GM11168 (cell line): Measurements from ENCODE around the gene DMRTC2.

Experiments
- in situ Hi-C: fragments of 300-500 bp; cut with MboI; formaldehyde crosslinking; loops from one replicate; pipeline ENCODE4 v1.12.0; 2022; ENCODE audit warnings: low sequenced_read_pairs; ENCODE audit not compliant: unreplicated experiment

The DMRTC2 gene

DNA sequence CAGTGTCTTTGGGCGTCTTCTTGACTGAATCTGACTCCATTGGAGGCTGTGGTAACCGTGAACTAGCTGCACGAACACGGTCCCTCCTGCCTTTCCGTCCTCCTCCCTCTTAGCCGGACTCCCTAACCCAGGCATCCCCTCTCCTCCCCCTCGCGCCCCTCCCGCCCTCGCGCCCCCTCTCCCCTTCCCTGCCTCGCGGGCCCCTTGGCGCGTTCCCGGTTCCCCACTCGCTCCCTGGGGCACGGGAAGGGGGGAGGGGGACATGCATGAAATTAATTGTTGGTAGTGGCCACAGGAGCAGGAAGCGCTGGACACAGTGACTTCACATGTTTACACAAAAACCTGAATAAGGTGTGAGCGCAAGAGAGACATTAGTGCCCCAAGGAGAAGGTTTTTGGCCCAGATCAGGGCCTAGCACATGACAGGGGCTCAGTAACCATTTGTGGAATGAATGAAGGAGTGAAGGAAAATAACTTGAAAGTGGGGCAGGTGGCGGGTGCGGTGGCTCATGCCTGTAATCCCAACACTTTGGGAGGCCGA lies 279 bp downstream of the DMRTC2 start:
- in situ Hi-C loops: no loop called here

DNA sequence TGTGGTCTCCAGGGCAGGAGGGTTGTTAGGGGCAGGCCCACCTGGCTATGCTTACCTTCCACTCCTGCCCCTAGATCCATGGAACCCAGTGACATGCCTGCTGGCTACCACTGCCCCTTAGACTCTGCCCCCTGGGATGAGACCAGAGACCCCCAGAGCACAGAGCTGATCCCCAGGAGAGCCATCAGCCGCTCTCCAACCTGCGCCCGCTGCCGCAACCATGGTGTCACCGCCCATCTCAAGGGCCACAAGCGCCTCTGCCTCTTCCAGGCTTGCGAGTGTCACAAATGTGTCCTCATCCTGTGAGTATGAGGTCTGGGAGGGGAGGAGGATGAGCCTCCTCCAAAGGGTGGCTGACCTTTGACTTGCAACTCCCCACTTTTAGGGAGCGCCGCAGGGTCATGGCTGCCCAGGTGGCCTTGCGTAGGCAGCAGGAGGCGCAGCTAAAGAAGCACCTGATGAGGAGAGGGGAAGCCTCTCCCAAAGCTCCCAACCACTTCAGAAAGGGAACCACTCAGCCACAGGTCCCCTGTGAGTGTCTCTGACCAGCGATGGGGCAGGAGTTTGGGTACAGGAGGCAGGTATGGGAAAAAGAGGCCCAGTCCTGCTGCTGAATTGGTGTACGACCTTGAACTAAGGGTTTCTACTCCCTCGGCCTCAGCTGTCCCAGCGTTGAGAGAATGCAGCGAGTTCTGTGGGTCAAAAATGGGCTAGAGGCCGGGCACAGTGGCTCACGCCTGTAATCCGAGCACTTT lies 2.7 kb downstream of the DMRTC2 start:
- in situ Hi-C loops: no loop called here

GRCh38 chr19:41848666-41849065 lies 3.8 kb downstream of the DMRTC2 start:
- in situ Hi-C loops: no loop called here

GRCh38 chr19:41849067-41849466 lies 4.2 kb downstream of the DMRTC2 start:
- in situ Hi-C loops: no loop called here

DNA sequence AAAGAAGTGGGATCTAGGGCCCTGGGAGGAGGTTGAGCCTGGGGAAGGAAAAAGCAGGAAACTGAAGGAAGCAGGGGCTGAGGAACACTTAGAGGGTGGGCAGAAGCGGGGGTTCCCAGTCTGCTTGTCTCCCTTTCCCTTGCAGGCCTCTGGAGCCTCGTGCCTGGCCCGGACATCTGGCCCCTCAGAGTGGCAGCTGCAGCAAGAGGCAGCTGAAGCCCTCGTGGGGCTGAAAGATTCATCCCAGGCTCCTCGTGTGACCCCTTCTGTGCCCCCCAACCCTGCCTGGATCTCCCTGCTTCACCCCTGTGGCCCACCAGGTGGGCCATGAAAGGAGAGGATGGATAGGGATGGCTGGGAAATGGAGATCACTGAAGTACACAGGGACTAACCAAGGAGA lies 5.5 kb downstream of the DMRTC2 start:
- in situ Hi-C loops: no loop called here

- in situ Hi-C loops: no loop called here
Measured at GRCh38 chr19:41851456-41851855, 6.6 kb downstream of the DMRTC2 start.

- in situ Hi-C loops: no loop called here
Measured at GRCh38 chr19:41853344-41853743, 8.5 kb downstream of the DMRTC2 start.

- in situ Hi-C loops: no loop called here
Measured at GRCh38 chr19:41853768-41854167, 8.9 kb downstream of the DMRTC2 start.

GRCh38 chr19:41859213-41859617 lies 14.4 kb downstream of the DMRTC2 start:
- in situ Hi-C loops: no loop called here

DNA sequence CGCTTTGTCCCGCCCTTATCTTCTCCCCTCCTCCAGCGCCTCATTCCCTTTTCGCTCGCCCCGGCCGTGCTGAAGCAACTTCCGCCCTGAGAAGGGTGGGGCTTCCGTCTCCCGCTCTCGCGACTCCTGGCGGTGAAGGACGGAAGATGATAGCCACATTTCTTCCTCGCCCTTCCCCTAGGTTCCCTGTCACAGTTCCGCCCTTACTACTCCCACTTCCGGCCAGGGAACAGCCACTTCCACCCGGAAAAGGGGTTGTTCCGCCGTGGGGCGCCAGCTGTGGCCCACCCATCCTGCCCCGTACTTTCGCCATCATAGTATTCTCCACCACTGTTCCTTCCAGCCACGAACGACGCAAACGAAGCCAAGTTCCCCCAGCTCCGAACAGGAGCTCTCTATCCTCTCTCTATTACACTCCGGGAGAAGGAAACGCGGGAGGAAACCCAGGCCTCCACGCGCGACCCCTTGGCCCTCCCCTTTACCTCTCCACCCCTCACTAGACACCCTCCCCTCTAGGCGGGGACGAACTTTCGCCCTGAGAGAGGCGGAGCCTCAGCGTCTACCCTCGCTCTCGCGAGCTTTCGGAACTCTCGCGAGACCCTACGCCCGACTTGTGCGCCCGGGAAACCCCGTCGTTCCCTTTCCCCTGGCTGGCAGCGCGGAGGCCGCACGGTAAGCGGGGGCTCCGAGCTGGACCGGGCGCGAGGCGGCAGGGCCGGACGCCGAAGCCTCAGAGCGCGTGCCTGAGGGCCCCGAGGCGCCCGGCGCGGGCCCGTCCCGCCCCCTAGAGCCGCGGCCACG lies 15.0 kb downstream of the DMRTC2 start, which contains the start of gene RPS19:
Gene RPS19 (plus strand): TSS at position 638 of the 801 bp plus-strand sequence. CDS start 520 bp downstream, outside the sequence.
- in situ Hi-C loops: no loop called here

GRCh38 chr19:41860419-41861115 lies 15.7 kb downstream of the DMRTC2 start:
- in situ Hi-C loops: no loop called here

GRCh38 chr19:41861116-41861768 lies 16.4 kb downstream of the DMRTC2 start:
- in situ Hi-C loops: no loop called here

DNA sequence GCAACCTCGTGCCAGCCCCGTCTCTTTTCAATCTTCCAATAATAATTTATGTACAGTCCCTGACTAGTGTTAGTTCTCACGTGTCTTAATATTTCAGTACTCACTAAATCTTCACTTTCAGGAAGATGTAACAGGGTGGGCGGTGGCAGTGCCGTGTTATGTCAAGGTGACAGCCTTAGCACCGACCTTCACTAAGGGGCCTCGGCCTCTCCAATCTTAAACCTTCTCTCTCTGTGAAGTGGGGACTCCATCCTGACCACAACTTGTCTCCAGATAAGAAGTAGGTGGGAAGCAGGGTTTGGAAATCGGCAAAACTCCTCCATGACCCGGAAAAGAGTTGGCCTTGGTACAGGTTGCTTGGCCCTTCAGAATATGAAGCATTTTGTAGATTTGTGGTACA lies 17.0 kb downstream of the DMRTC2 start:
- in situ Hi-C loops: no loop called here

DNA sequence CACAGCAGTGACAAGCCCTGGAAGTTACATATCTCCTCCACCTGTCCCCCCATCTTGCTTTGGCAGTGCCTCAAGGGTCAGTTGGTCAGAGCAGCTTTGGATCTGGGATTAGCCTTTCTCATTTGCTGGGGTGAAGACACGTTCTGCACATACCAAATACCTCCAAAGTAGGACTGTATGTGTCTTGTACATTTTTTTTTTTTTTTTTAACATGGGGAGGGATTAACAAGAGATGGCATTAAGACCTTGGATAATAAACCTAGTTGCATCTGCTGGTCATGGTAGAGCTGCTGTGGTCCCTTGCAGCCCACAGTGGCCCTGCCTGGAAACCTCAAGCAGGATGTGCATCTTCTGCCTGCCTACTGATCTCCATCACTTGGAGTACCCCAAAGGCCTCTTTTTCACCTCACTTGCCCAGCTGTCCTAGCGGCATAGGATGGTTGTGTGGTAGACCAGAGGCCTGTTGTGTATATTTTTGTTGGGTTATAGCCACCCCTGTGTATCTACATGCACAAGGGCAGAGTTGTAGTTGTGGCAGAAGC lies 17.7 kb downstream of the DMRTC2 start:
- in situ Hi-C loops: no loop called here

DNA sequence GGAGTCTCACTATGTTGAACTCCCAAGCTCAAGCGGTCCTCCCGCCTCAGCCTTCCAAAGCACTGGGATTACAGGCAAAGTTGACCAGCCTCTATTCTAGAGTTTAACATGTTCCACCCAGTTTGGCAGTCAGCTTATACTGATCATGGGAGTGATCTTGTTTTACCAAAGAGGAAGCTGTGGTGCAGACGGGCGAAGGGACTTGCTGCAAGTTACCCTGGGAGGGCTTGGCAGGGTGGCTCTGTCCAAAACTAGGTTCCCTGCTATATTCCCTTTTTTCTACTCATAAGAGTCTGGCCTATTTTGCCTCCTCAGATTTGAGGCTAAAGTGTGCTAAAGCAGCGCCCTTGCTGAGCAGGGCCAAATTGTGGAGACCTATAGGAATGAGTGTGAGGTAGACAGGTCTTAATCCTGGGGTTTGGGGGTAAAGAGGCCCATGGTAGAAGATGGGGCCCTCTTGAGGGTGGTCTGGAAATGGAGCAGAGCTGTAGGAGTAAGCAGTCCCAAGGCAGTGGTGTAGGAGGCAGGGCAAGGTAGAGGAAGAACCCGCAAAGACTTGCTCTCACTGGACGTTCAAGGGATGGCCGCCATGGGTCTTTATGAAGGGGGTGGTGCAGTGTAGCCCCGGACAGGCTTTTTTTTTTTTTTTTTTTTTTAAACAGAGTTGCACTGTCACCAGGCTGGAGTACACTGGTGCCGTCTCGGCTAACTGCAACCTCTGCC lies 18.5 kb downstream of the DMRTC2 start:
- in situ Hi-C loops: no loop called here

DNA sequence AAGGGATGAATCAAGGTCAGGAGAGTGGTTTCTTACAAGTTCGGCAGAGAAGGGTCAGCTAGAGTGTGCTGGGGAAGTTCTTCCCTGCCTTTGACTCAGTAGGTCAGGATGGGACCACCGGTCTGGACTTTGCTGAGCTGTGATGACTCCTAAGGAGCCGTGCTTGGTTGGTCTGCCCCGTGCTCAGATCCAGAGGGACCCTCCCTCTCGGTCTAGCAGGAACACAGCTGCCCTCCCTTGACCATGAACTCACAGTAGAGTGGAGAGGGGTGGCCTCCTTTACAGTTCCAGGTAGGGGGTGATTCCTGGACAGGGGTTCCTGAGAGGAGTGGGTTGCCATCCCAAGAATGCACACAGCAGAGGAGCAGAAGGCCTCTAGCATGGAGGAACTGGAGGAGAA lies 19.5 kb downstream of the DMRTC2 start:
- in situ Hi-C loops: no loop called here

DNA sequence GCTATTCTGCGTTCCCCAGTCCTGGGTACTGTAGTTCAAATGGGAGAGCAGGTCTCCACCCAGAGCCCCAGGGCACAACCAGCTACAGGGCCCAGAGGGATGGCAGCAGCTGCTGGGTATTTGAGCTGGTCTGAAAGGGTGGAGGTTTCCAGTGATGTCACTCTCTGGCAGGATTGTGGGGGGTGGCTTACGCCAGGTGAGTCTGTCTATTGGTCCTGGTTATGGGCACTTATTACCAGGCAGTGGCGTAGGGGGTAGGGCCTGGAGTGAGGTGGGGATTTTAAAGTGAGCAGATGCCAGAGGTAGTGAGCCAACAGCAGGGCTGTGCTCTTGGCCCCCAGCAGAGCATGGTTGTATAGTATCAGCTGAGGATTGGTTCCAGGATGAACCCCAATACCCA lies 21.4 kb downstream of the DMRTC2 start:
- in situ Hi-C loops: no loop called here

DNA sequence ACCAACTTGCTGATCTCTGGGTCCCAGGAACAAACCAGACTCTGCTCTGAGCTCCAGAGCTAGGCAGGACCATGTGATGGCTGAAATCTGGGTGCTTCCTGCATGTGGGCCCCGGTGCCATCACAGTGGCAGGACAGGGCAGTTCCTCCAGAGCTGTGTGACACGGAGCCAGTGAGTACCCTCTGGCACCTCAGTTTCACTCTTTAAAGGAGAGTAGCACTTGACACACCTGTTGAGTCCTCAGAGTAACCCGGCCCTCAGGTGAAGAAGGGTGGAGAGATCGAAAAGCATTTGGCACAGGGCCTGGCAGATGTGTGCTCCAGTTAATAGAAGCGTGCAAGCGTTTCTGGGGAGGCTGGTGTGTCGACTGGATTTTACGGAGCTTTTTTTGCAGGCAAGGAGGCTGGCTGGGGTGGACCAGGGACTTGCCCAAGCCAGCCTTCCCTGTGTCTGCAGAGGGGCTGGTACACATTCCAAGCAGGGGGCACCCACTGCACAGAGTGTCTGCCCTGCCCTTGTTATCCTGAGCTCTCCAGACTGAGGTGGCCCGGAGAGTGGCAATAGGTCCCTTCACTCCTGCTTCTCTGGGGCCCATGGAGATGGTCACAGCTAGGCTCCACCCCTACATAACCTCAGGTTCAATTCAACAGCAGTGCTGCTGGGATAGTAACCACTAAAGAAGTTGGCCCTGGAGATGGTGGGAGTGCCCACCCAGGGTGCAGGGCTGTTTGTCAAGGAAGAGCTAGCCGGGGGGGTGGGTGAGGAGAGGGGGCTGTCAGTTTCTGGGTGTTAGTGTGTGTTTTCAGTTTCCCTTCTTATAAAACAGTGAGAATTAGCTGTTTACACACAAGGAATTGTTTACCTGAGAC lies 23.5 kb downstream of the DMRTC2 start:
- in situ Hi-C loops: no loop called here

DNA sequence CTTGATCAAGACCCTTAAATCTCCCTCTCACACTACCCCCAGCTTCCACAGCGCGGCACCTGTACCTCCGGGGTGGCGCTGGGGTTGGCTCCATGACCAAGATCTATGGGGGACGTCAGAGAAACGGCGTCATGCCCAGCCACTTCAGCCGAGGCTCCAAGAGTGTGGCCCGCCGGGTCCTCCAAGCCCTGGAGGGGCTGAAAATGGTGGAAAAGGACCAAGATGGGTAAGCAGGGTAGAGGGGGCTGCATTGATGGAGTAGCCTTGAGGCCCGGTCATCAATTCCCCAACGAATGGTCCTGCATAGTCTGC lies 24.1 kb downstream of the DMRTC2 start:
- in situ Hi-C loops: no loop called here
